ENCODE data around the gene ZNF469.

Gene ZNF469

DNA sequence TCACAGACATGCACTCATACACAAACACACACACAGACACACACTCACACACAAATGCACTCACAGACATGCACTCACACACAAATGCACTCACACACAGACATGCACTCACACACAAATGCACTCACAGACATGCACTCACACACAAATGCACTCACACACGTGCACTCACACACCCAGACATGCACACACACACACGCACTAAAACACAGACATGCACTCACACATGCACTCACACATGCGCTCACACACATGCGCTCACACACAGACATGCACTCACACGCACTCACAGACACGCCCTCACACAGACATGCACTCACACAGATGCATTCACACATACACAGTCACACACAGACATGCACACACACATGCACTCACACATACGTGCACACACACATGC is 2.7 kb upstream of the ZNF469 start:
- no peak for DNase-seq

DNA sequence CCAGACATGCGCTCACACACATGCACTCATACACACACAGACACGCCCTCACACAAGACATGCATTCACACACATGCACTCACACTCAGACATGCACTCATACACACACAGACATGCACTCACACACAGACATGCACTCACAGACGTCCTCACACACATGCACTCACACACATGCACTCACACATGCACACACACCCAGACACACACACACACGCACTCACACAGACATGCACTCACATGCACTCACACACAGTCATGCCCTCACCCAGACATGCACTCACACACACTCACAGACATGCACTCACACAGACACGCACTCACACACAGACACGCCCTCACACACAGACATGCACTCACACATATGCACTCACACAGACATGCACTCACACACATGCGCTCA is 2.1 kb upstream of the ZNF469 start:
- DNase-seq = no peak

DNA sequence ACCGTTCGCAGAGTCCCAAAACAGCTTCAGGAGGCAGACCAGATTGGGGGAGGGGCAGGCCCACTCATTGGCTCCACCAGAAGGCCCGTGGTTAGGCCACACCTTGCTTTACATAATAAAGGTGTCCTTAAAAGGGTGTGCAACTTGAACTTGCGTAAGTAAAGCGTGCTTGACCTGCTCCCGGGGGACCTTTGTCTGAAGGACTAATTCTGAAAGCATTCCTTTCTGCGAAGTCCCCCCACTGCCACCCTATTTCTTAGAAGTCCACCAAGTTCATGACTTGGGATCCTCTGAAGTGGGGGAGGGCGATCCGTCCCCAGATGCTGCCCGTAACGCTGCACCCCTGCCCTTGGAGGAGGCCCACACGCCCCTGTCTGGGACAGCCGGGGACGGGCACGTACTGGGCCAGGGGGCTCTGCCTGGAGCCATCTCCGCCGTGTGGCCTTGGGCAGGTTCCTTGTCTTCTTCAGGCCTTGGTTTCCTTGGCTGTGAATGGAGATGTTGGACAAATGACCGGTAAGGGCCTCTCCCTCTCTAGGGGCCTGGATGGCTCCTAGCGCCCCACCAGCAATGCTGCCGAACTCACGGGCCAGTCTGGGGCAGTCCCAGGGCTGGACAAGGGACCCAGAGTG is 823 bp upstream of the ZNF469 start:
- DNase-seq = no peak

DNA sequence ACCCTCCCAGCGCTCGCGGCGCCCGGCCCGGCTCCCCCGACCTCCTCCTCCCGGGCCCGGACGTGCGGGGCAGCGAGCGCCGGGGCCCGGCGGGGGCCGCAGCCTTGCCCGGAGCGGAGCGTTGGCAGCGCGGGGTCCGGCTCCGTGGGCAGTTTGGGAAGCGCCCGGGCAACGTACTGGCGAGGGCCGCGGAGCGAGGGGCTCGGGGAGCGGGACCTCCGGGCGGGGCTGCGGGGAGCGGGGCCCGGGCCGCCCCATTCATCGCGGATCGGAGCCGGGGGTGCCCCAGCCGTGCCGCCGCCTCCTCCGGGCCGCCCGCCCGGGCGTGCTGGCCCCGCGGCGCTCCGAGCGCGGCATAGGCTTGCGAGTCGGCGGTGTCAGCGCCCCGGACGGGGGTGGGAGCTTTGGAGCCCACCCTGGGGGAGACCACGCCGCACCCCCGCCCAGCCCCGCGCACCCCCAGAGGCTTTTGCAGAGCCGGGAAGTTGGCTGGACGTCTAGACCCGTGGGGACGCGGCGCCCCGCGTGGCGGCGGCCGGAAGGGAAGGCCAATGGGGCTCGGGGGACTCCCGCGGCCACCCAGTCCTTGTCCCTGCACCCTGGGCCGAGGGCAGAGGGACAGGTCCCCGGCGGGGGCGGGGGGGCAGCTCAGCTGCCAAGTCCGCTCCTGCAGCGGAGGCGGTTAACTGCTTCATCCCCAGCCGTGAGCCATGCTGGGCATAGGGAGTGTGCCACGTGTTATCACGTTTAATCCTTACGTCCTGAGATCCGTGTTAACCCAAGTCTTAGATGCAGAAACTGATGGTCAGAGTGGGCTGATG is 852 bp downstream of the ZNF469 start:
- no peak for DNase-seq

DNA sequence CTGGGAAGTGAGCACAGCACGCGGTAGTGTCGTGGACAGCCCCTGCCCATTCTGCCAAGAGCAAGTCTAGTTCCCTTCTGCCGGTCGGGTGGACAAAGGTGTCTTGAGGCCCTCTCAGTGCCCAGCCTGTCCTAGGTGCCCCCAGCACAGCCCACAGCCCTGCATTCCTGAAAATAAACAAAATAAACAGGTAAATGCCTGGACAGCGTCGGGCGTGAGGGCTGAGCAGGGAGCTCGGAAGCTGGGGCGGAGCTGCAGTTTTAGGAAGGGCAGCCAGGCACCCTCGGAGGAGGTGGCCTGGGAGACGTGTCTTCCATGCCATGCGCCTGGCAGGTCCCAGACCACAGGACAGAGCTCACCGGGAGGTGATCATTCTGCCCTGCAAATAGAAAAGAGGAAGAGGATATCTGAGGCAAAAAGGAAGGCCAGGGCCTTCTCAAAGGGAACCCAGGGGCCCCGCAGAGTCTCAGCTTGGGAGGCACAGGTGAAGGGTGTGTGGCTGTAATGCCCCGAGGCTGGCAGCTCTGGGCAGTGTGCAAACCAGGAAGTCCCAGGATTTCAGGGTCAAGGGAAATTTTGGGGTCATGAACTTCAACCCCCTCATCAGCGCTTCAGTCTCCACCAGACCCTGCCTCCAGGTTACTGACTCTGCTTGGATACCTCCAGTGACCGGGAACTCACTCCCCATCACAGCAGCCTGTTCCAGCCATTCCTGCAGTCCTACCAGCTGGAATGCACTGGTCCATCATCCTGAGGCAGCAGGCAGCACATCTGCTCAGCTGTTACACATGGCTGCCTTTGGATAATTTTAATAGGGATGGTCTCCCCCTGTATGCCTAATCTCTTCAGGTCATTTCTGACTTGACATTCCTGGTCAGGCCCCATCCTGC is 1.7 kb downstream of the ZNF469 start:
- DNase-seq = no peak

DNA sequence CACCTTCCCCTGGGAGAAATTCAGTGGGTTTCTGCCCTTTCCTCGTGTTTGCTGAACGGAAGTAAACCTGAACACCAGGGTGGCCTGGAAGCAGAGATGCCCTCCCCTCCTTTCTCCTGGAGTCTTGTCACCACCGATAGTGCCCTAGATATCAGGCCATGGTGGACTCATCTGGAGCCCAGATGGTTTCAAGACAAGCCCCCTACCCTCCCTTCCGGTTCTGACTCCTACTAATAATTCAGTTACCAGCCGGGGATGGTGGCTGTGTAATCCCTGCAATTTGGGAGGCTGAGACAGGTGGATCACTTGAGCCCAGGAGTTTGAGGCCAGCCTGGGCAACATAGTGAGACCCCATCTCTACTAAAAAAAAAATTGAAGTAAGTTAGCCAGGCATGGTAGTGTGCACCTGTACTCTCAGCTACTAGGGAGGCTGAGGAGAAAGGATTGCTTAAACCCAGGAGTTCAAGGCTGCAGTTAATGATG is 2.4 kb downstream of the ZNF469 start:
- no peak for DNase-seq

DNA sequence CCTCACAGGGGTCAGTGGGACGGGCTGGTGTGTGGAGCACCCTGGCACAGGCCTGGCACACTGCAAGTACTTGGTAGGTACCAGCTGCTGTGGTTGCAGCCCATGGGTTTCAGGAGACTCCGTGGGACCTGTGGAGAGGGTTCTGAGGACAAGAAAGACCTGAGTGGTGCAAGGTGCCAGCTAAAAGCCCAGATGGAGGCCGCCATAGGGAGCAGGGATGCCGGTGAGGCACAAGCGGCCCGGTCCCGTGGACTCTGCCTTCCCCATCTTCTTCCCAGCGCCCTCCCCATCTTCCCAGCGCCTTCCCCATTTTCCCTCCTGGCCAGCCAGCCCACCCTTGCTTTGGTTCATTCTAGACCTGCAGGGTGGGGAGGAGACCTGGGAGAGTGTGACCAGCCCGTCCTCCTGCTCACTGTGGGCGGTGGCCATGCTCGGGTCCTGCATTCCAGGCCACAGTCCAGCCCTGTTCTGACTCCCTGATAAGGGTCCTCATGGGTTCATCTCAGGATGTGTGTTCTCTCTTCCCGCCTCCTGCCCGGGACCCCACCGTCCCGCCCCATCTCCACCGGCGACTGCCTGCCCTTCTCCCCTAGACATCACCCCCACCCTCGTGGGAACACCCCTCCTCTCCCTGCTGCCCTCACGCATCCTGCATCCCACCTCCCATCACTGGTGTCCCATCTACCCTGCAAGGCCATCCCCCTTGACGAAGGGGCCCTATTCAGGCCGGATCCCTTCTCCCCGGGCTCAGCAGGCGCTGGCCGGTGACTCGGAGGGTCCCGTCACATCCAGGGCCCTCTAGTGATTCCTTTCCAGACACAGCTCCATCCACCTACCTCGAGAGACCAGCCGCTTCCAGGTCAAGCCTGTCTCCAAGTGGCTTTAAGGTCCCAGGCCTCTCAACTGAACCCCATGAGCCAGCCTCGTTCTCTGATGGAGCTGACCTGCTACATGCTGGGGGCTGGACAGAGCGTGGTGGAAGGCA is 3.4 kb downstream of the ZNF469 start:
- no peak for DNase-seq

DNA sequence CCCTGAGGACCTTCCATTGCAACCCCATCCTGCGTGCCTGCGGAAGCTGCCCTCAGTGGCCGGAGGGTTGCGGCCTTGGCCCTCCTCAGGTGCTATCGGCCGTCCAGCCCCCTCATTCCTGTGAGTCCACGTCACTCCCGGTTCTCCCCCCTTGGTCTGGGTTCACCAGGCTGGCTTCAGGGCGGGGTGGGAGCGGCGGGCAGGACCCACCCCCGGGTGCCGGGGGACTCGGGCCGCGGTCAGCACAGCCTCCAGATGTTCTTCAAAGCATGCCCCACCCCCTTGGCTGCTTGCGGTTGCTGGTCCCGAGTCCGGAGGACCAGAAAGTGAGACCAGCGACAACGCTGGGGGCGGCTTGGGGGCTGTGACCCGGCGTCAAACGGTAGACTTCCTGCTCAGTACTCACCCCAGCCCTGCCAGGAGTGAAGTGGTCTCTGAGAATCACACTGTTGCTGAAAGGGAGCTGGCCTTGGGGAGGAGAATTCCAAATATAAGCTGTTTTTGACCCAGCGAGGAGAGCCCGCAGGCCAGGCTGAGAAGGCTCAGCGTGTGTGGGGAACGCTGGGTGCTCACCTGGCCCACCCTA is 4.5 kb downstream of the ZNF469 start:
- no peak for DNase-seq

DNA sequence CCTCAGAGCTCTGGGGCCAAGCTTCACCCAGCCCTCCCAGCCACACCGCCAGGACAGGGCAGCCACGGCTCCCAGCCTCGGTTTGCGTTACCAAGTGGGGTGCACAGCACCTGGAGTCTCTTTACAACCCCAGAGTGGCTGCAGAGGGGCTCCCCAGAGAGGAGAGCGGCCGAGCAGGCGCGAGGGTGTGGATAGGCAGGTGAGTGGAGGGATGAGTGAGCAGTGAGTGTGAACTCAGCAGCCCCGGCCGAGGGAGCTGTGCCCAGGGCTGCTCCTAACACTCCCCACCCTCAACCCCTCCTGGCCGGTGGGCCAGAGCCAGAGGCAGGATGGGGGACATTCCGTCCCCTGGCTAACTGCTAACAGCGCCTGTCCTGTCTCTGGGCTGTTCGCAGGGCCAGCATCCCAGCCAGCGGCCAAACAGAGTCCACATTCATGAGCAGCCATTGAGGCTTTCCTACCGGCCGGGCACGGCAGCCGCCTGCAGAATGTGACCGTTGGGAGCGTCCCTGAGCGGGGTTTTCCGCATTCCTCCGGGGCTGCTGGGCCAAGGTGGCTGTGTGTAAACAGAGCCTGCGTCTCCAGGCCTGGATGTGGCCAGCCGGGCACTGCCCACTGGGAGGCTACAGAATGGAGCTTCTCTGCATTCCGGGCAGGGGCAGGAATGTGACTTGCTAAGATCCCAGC is 5.3 kb downstream of the ZNF469 start:
- no peak for DNase-seq

DNA sequence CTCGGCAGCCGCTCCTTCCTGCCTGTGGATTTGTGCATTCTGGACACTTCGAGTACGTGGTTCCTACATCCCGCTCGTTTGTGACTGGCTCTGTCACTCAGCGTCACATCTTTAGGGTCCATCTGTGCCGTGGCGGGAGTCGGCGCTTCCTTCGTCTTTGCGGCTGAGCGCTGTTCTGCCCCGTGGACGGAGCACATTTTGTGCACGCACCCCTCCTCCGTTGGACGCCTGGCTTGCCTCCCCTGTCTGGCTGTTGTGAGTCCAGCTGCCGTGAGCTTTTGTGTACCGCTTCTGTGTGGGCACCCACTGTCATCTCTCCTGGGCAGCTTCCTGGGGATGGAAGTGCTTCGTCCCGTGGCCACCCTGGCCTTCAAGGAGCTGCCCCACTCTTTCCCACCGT is 6.4 kb downstream of the ZNF469 start:
- DNase-seq = no peak

DNA sequence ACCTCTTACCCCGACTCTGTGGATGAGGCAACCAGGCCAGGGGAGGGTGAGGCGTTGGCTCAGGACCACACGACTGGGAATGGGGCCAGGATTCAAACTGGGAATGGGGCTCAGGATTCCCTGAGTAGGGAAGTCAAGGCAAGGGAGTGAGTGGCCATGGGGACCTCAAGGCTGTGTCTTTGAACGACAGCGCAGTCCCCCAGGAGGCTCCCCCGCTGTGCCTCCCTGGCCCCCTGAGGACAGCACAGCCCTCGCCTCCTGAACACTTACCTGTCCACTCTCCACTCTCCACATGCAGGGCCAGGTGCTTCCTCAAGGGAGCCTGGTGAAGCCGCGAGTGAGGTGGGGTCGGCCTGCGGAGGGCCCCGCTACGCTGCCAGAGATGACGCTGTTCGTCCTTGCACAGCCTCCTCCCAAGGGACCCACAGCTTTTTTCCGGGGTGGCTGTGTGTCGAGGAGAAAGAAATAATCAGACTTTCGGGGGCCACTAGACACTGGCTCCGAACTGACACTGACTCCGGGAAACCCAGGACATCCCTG is 6.9 kb downstream of the ZNF469 start:
- no peak for DNase-seq

DNA sequence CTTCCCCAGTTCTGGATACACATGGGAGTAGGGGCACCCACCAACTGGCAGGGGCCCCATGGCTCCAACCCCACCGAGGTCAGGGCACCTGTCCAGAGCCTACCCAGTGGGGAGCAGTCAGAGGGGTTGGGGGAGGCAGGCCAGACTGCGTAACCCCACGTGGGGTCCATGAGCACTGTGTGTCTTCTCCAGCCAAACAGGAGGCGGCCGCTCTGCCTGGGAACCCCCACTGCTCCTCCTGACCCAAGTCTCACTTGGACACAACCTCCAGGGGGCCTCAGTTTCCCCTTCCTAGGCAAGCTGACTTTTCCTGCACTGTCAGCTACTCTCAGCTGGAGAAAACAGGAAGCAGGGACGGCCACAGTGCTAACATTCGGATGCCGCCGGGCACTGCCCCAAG is 7.5 kb downstream of the ZNF469 start:
- DNase-seq = no peak

DNA sequence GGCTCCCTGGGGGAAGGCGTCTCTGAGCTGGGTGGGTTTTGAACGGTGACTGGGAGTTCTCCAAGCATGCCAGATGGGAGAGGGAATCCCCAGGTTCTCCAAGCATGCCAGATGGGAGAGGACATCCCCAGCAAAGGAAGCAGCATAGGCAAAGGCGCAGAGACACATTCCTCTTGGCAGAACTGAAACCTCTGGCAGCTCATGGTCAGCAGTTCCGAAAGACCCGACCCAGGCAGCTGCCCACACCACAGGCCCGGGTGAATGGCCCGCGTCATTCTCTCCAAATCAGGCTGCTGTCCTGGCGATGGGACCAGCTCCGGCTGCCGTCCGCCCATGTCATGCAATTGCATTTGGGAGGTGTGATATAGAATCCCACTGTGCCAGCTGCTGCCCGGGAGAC is 8.0 kb downstream of the ZNF469 start:
- no peak for DNase-seq

DNA sequence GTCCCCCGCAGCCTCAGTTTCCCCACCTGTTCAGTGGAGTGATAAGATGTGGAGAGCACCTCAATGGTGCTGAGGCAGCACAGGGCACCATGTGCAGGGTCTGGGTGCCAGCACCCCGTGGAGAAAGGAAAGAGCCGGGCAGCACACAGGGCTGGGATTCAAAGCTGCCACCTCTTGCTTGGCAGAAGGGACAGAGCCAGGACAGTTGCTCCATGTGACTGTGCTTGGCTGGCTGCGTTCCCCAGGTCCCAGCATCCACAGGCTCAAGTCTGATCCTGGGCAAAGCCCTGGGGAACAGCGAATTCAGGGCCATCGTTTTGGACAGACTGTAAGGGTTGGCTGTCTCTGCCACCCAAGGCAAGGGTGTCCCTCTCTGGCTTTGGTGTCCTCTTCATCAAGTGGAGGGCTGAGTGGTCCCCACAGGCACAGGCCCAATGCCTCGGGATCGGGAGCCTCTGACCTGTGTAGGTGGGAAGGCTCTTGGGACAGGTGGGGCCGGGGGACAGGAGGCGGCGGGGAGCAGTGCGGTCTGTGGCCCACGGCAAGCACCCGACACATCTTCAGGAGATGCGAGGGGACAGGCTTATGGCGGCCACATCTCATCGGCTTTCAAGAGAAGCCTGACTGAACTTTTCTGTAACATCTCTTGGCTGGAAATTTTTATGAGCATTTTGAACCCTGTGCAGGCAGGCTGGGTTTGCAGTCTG is 8.5 kb downstream of the ZNF469 start:
- DNase-seq = no peak

DNA sequence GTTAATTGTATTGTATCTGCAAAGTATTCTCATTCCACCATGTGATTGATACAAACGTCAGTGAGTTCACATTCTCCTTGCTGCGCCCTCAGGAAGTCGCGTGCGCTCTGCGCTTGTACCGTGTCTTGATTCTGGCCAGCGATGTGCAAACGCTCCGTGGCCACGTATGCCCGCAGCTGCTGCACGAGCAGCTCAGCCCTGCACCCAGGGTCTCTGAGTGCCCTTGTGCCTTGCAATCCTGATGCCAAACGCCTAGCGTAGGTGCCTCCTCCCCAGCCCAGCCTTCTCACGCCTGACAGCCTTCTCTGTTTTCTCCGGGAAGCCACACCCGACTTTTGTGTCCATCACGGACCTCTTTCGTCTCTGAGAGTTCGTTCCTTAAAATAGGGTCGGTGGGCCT is 9.4 kb downstream of the ZNF469 start:
- no peak for DNase-seq

DNA sequence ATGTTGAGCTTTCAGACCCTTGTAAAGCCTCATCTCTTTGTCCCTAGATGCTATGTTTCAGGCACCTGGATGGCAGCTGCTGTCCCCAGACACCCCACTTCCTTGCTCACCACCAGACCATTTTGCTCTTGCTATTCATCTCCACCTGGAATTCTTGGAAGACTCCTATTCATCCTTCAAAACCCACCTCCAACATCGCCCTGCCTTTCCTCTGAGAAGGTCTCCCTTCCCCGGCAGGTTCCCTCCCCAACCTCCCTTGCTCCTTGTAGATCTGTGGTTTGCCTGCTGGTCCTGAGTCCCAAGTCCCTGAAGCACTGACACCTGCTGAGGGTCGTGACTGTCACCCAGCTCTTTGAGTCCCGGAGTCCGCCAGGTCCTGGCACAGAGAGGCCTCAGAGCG is 9.9 kb downstream of the ZNF469 start:
- no peak for DNase-seq

DNA sequence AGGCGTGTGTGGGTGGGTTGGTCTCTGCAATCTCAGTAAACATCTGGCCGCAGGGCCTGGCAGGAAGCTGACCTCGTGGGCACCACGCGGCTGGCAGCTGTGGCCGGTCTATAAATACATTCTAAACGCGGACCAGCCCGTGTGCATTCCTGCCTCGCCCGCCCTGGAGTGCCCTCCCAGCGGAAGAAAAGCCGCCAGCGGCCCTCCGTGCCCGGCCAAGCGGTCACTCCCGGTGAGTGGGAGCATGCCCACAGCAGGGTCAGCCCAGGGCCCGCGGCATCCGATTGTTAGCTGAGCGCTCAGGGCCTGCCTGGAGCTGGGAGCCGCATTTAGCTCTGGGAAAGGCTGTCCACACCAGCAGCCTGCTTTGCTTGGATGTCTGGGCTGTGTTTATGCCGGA is 10.3 kb downstream of the ZNF469 start:
- no peak for DNase-seq

DNA sequence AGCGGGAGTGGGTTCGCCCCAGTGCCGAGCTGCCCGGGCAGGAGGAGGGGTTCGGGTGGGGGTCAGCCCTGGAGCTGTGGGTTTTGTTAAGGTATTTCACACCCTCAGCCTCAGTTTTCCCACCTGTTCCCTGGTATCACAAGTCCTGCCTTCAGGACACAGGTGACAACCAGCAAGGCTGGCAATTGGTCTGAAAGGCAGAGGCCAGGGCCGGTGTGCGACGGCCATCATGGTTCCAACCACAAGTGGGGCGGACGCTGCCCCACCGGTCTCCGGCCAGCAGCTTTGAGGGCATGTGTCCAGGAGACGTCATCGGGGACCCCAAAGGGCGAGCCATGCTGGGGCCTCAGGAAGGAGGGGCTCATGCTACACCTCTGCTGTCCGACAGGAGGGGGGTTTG is 10.8 kb downstream of the ZNF469 start:
- DNase-seq = no peak

DNA sequence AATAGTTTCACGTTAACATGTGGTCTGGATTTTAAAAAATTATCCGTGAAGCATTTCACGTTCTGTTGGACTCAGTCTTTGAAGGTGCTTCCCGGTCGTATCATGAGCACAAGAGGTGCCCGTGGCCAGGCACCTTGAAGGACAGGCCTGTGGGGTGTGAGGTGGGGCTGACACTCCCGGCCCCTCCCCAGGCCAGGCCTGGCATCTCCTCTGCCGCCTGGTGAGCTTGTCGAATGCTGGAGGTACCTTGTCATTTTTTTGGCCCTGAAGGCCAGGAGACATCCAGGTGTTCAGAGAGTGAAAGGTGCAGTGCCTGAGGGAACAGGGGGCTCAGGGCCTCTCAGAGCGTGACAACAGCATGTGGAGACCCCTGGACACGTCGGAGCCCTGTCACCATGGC is 11.7 kb downstream of the ZNF469 start:
- no peak for DNase-seq

Measured in effector CD8-positive, alpha-beta T cell (primary cell).